Rectal smooth muscle tissue (tissue), 1 donor: ENCODE measurements around the gene NAA16.

Source experiments
- H3K27ac ChIP-seq: one replicate; pipeline ENCODE4 v1.7.0; 2013; ENCODE audit warnings: low read depth, low read length, inconsistent platforms
- H3K27me3 ChIP-seq: one replicate; pipeline ENCODE4 v1.7.0; 2013; ENCODE audit warnings: low read length; ENCODE audit not compliant: control insufficient read depth, insufficient read depth
- H3K36me3 ChIP-seq: one replicate; pipeline ENCODE4 v1.7.0; 2013; ENCODE audit warnings: low read length; ENCODE audit not compliant: control insufficient read depth, insufficient read depth
- H3K4me1 ChIP-seq: one replicate; pipeline ENCODE4 v1.7.0; 2013; ENCODE audit warnings: low read length; ENCODE audit not compliant: control insufficient read depth, insufficient read depth
- H3K4me3 ChIP-seq: one replicate; pipeline ENCODE4 v1.7.0; 2013; ENCODE audit warnings: low read length
- H3K9ac ChIP-seq: one replicate; pipeline ENCODE4 v1.7.0; 2013; ENCODE audit warnings: low read length

Gene NAA16

GRCh38 chr13:41383386-41383785, 72.3 kb downstream of the NAA16 start:
- Histone ChIP-seq H3K4me1 (no peaks in the 10 kb centered on the region), H3K36me3 (no peaks in the 10 kb centered on the region), H3K4me3 (no peak overlapping the region), H3K27ac (no peak overlapping the region), H3K27me3 (no peaks in the 10 kb centered on the region), H3K9ac (no peak overlapping the region)

- no peak overlapping the region for H3K27ac ChIP-seq
- H3K4me3 ChIP-seq = no peak overlapping the region
- no peak overlapping the region for H3K9ac ChIP-seq
- no peaks in the 10 kb centered on the region for H3K4me1 ChIP-seq
- no peaks in the 10 kb centered on the region for H3K36me3 ChIP-seq
- no peaks in the 10 kb centered on the region for H3K27me3 ChIP-seq
Measured at GRCh38 chr13:41384749-41385503, 73.9 kb downstream of the NAA16 start.

- Histone ChIP-seq H3K27ac (no peak overlapping the region), H3K4me1 (no peaks in the 10 kb centered on the region), H3K9ac (no peak overlapping the region)
Measured at GRCh38 chr13:41386211-41386610, 75.1 kb downstream of the NAA16 start.

GRCh38 chr13:41387576-41387975, 76.5 kb downstream of the NAA16 start:
- H3K4me1 ChIP-seq = no peaks in the 10 kb centered on the region
- no peak overlapping the region for H3K27ac ChIP-seq
- no peaks in the 10 kb centered on the region for H3K36me3 ChIP-seq
- no peak overlapping the region for H3K9ac ChIP-seq
- H3K27me3 ChIP-seq = no peaks in the 10 kb centered on the region
- H3K4me3 ChIP-seq = no peak overlapping the region

More at GRCh38 chr13:41386211-41386610, 75.1 kb downstream of the NAA16 start:
- H3K27me3 ChIP-seq = no peaks in the 10 kb centered on the region
- no peak overlapping the region for H3K4me3 ChIP-seq
- no peaks in the 10 kb centered on the region for H3K36me3 ChIP-seq

GRCh38 chr13:41388143-41388881, 77.2 kb downstream of the NAA16 start:
- H3K27me3 ChIP-seq = no peaks in the 10 kb centered on the region
- no peaks in the 10 kb centered on the region for H3K36me3 ChIP-seq
- no peak overlapping the region for H3K4me3 ChIP-seq
- H3K4me1 ChIP-seq = no peaks in the 10 kb centered on the region
- H3K9ac ChIP-seq = no peak overlapping the region
- no peak overlapping the region for H3K27ac ChIP-seq

GRCh38 chr13:41389580-41389979, 78.5 kb downstream of the NAA16 start:
- Histone ChIP-seq H3K27me3 (no peaks in the 10 kb centered on the region), H3K9ac (no peak overlapping the region), H3K4me1 (no peaks in the 10 kb centered on the region), H3K36me3 (no peaks in the 10 kb centered on the region), H3K4me3 (no peak overlapping the region), H3K27ac (no peak overlapping the region)

GRCh38 chr13:41394166-41394565, 83.1 kb downstream of the NAA16 start:
- Histone ChIP-seq H3K36me3 (no peaks in the 10 kb centered on the region), H3K9ac (no peak overlapping the region), H3K4me1 (no peaks in the 10 kb centered on the region), H3K4me3 (no peak overlapping the region), H3K27ac (no peak overlapping the region), H3K27me3 (no peaks in the 10 kb centered on the region)

- Histone ChIP-seq H3K27me3 (no peaks in the 10 kb centered on the region), H3K4me3 (no peak overlapping the region), H3K27ac (no peak overlapping the region), H3K9ac (no peak overlapping the region), H3K36me3 (no peaks in the 10 kb centered on the region), H3K4me1 (no peaks in the 10 kb centered on the region)
Measured at GRCh38 chr13:41398494-41399170, 87.6 kb downstream of the NAA16 start.

GRCh38 chr13:41401366-41401765, 90.3 kb downstream of the NAA16 start:
- no peak overlapping the region for H3K4me3 ChIP-seq
- no peaks in the 10 kb centered on the region for H3K27me3 ChIP-seq
- no peak overlapping the region for H3K9ac ChIP-seq
- no peaks in the 10 kb centered on the region for H3K36me3 ChIP-seq
- no peak overlapping the region for H3K27ac ChIP-seq
- H3K4me1 ChIP-seq = no peaks in the 10 kb centered on the region

- H3K4me3 ChIP-seq = no peak overlapping the region
- no peak overlapping the region for H3K9ac ChIP-seq
- no peaks in the 10 kb centered on the region for H3K4me1 ChIP-seq
- no peak overlapping the region for H3K27ac ChIP-seq
- no peaks in the 10 kb centered on the region for H3K27me3 ChIP-seq
- H3K36me3 ChIP-seq = no peaks in the 10 kb centered on the region
Measured at GRCh38 chr13:41402691-41403511, 91.8 kb downstream of the NAA16 start.

- Histone ChIP-seq H3K27ac (no peak overlapping the region), H3K36me3 (no peaks in the 10 kb centered on the region), H3K4me1 (no peaks in the 10 kb centered on the region), H3K9ac (no peak overlapping the region), H3K4me3 (no peak overlapping the region), H3K27me3 (no peaks in the 10 kb centered on the region)
Measured at GRCh38 chr13:41403983-41404382, 92.9 kb downstream of the NAA16 start.

GRCh38 chr13:41405367-41405766, 94.3 kb downstream of the NAA16 start:
- Histone ChIP-seq H3K9ac (no peak overlapping the region), H3K36me3 (no peaks in the 10 kb centered on the region), H3K4me3 (no peak overlapping the region), H3K27ac (no peak overlapping the region), H3K27me3 (no peaks in the 10 kb centered on the region), H3K4me1 (no peaks in the 10 kb centered on the region)
